HG03175 (cell line): ENCODE measurements around the gene PRKCB.
"Not testable (repeated sequence)": the region's sequence is repeated elsewhere in the genome, so short reads cannot be mapped to it uniquely, and the experiment has no call there.

Experiments
- ATAC-seq: cut with Tn5 transposase; IDR thresholded peaks from one replicate; pipeline ENCODE4 v1.9.1; 2021; ENCODE audit warnings: mild to moderate bottlenecking, moderate library complexity; ENCODE audit not compliant: unreplicated experiment

PRKCB gene

GRCh38 chr16:23931199-23931598 lies 95.4 kb downstream of the PRKCB start:
- ATAC-seq: no peak

DNA sequence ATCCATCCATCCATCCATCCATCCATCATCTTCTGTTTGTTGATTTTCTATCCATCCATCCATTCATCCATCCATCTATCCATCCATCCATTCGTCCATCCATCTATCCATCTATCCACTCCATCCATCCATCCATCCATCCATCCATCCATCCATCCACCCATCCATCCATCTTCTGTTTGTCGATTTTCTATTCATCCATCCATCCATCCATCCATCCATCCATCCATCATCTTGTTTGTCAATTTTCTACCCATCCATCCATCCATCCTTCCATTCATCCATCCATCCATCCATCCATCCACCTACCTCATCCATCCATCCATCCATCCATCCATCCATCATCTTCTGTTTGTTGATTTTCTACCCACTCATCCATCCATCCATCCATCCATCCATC lies 97.9 kb downstream of the PRKCB start:
- ATAC-seq: not testable (repeated sequence)

GRCh38 chr16:23934610-23935236 lies 98.9 kb downstream of the PRKCB start:
- no peak for ATAC-seq

DNA sequence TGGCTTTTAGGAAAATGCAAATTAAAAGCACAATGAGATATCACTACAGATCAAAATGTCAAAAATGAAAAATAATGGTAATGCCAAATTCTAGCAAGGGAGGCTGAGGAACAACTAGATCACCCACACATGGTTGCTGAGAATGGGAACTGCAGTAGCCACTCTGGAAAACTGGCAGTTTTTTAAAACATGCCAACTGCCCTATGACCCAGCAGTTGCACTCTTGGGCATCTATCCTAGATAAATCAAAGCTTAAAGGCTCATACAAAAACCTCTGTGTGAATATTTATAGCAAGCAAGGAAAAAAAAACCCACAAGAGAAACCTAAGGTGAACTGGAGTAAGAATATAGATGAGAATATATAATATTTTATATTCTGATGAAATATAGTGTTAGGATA lies 104.3 kb downstream of the PRKCB start:
- ATAC-seq: no peak

DNA sequence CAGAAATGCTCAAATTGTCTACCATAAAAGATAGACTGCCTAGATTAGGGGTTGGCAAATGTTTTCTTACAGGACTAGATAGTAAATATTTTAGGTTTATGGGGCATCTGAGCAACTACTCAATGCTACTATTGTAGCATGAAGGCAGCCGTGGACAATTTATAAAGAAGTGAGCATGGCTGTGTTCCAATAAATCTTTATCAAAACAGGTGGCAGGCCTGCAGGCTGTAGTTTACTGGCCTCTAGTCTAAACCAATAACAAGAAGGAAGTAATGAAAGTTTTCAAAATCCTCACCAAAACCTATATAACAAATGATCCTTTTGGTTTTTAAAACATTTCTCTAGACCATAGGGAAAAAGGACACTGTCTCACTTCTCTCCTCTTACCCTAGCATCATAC lies 105.2 kb downstream of the PRKCB start:
- no peak for ATAC-seq

DNA sequence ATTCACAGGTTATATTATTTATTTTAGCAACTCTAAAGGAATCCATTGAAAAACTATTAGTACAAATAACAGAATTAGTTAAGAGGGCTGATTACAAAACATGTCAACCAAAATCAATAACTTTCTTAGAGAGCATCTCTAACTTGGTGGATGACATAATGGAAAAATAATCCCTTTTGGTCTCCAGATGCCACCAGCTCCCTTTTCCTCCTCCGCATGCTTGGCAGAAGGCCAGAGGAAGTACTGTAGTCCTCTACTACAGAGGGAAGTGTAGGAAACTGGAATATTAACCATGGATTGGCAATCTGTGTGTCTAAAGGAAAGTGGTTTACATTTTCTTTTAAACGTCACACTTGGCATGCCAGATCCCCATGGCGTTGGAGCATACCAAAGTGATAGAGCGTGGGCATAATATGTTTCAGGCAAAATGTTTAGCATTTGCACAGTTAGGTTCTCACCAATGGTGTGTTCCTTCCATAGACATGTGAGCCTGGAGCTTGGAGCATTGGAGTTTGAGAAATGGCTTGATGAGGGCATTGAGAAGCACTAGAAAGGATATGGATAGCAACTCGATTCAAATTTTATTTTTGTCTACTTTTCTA lies 106.3 kb downstream of the PRKCB start:
- ATAC-seq: no peak

- no peak for ATAC-seq
Observed at GRCh38 chr16:23943604-23944003, 107.8 kb downstream of the PRKCB start.

GRCh38 chr16:23944381-23944780 lies 108.6 kb downstream of the PRKCB start:
- no peak for ATAC-seq

- no peak for ATAC-seq
Observed at GRCh38 chr16:23945243-23945642, 109.5 kb downstream of the PRKCB start.

DNA sequence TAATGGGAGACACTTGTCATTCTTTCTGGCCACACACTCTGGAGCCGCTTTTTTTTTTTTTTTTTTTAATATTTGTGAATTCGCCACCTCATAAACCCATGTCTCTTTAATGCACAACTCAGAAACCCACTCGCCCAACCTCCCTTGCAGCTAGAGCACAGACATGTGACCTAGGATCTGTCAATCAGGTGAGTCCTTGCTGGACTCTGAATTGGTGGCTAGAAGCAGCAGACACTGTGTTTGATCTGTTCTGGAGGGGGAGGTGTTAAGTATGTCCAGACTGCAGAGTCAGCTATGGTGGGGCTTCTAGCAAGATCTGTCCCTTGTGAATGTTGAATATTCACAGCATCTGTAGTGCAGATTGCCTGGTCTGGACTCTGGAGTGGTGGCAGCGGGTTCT lies 112.1 kb downstream of the PRKCB start:
- ATAC-seq: no peak

DNA sequence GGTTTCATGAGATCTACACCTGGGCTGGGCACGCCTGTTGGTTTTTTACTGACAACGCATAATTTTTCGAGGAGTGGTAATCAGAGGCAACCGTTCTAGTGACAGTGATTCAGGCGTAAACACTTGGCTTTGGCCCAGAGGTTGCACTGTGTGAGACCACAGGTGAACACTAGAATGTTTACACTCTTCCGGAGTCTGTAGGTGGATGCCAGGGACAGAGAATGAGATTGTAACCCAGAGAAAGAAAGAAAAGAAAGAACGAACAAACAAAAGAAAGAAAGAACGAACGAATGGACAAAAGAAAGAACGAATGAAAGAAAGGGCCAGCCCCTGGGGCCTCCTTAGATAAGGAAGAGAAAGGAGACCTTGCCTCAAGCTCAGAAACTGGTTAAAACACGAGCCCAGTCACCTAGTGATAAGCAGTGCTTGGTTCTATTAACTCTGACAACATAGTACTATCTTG lies 113.2 kb downstream of the PRKCB start:
- no peak for ATAC-seq

DNA sequence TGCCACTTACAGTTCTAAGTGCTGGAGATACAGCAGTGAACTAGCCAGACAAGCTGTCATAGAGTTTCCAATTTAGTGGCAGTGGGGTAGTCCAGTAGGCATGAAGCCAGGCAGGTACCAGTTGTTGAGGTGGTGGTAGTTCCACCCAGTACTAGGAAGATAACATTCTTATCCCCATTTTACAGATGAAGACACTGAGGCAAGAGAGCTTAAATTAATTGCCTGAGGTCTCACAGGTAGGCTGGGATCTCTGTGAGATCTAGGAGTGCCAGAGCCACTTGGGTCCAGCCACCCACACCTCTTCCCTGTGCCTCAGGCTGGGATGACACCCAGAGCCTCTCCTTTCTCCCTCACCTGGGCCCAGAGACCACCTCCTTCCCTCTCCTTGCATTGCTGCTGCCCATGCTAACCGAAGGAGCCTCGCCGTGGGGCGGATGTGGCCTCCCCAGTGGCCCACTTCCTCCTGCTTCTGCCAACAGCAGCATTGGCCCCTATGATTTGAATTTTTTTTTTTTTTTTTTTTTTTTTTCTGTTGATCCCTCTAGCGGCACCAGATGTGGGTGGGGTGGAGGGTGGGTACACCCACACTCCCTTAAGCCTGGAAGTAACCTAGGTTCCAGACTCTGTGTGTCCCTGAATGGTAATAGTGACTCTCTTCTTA lies 114.0 kb downstream of the PRKCB start:
- ATAC-seq: peak; percentile 65

DNA sequence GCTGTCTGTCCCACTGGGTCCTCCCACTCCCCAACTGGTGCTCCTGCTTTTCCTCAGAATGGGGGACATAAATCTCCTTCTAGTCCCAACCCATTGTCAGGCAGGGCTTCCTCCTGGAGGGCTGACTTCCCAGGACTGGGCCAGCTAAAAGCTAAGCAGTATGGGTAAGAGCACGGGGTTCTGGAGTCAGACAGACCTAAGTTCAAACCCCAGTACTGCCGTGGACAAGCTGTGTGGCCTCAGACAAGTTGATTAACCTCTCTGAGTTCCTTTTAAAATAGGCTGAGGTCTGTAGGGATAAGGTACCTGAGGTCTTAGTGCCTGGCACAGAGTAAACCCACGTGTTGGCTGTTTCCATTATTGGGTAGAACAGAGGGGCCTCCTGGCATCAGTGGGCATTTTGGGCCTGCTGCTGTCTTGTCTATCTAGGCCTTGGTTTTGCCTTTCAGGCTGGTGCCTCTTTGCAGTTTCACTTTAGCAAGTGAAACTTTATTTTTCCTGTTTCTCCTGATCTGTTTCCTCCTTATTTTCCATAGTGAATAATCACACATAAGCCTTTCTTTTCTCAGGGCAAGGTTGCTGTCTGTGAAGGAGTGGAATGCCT lies 114.6 kb downstream of the PRKCB start:
- no peak for ATAC-seq

DNA sequence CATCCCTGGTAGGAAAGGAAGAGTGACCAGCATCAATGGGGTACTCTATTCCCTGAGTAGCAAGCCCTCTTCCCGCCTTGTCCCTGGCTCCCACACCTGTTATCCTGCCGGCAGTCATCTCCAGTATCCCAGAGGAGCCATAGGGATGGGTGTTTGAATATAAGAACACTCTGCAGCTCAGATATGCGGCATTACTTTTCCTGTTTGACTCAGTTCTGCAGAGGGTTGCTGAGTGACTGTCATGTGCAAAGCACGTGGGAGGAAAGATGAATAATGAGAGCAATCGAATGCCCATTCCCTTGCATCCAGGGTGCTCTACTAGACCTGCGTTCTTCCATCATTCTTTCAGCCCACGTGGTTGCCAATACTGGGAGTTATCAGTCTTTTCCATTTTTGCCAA lies 115.1 kb downstream of the PRKCB start:
- no peak for ATAC-seq

DNA sequence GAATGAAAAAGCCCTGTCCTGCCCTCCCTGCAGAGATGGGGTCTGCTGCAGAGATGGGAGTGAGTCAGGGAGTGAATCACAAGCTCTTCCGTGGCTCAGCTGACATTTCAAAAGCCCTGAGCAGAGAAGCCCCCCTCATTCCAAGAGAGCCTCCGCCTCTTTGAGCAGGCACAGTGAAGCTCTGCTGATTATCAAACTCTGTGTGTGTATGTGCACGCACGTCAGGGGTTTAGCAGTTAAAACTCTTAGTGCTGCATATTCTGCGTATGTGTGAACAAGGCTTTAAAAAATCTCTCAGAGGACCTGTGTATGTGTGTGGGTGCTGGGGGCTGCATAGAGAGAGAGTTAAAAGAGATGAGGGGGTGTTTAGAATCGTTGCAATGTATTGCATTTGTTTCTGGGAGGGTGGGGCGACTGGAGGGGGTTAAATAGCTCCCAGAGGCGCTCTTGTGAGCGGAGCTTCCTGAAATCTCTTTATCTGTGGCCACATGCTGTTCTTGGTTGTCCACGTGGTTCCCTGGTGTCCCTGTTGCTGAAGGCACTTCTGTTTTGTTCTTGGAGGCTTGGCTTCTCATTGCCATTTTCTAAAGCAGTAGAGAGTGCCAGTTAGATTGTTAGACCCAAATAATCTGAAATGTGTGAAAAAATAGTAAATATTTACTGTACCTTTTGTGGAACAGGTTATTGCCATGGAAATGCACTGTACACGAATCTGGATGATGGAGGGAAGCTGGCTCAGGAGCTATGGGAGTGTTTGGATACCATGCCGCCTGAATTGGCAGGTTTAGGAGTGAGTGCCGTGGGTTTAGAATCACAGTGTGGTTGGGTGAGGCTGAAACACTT lies 116.6 kb downstream of the PRKCB start:
- ATAC-seq: no peak

GRCh38 chr16:23952971-23953300 lies 117.2 kb downstream of the PRKCB start:
- ATAC-seq: no peak

- no peak for ATAC-seq
Observed at GRCh38 chr16:23953476-23953875, 117.7 kb downstream of the PRKCB start.

- no peak for ATAC-seq
Observed at GRCh38 chr16:23955088-23955487, 119.3 kb downstream of the PRKCB start.

DNA sequence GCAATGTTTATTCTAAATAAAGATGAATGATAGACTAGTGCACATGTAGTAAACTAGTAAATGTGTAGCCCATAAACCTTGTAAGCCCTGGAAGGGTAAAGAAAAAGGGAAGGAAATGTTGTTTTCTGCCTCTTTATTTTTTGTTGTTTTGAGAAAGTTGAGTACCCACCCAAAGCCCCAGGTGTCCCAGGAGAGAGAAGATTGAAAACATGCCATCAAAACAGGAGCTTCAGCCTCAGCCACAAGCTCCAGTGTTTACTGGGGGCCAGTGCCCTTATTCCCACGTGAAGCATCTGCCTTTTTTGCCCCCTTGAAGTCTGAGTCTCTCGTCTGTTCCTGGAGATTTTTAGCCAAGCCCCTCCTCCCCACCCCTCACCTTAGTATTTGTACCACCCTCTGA lies 121.5 kb downstream of the PRKCB start:
- no peak for ATAC-seq

- ATAC-seq: no peak
Observed at GRCh38 chr16:23959072-23959751, 123.4 kb downstream of the PRKCB start.

DNA sequence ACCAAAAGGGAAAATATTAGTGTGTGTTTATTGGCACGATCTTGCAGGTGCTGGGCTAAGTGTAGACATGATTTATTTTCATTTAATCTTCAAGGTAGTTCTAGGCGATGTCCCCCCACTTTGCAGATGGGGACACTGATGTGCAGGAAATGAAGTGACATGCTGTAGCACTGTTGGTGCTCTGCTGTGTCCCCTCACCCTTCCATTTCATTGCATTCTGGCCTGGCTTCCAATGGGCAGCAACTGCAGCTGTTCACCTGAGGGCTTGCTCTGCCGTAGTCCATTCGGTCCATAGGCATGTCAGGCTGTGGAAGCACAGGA lies 123.9 kb downstream of the PRKCB start:
- no peak for ATAC-seq
